Thyroid gland (tissue), 4 donors: ENCODE data around the gene CIRBP.

Source experiments
- POLR2A ChIP-seq, 2 donors: fragments of 450-650 bp; IDR thresholded peaks; one replicate each; pipeline ENCODE4 v1.6.1; 2017; ENCODE audit warnings: antibody characterized with exemption in 2 of 2, mild to moderate bottlenecking in 2 of 2, moderate library complexity in 1 of 2
- TF ChIP-seq, protein P1 (sequence below), 6 experiments: fragments of 200-600 bp in 3 of 6; fragments of 450-650 bp in 3 of 6; sonication (generic) in 3 of 6; IDR thresholded peaks; one replicate each; pipeline ENCODE4 v1.5.1; 2016 to 2019; ENCODE audit warnings: antibody characterized with exemption in 6 of 6, mild to moderate bottlenecking in 2 of 6, inconsistent platforms in 1 of 6, moderate library complexity in 1 of 6

DNA sequence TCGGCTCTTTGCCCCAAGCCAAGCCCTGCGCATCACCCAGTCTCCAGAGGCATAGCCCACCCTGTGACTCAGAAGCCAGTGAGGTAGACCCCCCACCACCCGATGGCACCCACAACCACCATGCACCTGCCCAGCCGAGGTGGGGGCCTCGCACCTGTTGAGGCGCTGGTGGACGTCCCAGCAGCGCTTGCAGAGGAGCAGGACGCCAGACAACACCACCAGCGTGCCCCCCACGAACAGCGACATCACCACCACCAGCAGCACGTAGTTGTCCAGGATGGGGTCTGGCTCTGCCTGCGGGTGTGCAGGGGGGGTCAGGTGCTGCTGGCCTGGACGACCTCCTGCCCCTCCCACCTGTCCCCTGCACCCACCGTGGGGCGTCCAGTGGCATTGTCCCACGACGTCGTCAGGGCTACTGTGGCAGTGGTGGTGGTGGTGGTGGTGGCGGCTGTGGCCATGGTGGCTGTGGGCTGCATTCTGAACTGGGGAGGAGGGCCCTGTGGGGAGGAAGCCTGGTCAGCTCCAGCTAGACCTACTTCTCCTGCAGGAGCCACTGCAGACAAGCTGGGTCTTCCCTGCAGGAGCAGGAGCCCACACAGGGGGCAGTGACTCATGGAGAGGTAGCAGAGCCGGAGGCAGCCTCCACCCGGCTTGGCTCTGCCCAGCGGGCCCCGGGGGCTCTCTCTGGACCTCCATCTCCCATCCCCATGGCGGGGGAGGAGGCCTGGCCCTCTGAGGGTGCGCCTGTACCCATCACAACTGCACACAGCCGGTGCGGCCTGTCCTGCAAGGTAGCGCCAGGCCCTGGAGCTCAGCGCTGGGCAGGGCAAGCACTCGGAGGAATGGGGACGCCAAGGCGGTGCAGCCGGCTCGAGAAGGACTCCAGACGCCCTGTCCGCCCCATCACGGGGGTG is 33.2 kb upstream of the CIRBP start:
- TF ChIP-seq, protein P1, sequence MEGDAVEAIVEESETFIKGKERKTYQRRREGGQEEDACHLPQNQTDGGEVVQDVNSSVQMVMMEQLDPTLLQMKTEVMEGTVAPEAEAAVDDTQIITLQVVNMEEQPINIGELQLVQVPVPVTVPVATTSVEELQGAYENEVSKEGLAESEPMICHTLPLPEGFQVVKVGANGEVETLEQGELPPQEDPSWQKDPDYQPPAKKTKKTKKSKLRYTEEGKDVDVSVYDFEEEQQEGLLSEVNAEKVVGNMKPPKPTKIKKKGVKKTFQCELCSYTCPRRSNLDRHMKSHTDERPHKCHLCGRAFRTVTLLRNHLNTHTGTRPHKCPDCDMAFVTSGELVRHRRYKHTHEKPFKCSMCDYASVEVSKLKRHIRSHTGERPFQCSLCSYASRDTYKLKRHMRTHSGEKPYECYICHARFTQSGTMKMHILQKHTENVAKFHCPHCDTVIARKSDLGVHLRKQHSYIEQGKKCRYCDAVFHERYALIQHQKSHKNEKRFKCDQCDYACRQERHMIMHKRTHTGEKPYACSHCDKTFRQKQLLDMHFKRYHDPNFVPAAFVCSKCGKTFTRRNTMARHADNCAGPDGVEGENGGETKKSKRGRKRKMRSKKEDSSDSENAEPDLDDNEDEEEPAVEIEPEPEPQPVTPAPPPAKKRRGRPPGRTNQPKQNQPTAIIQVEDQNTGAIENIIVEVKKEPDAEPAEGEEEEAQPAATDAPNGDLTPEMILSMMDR (IDR thresholded peaks at IDR 0.05): no peak
- no peak for TF ChIP-seq POLR2A (IDR thresholded peaks at IDR 0.05)
